ENCODE measurements around the gene ATP5PO. TPM values are rescaled to one million over a fixed set of nuclear protein-coding genes. Genes with fewer than 3 reads are reported as not detected.

The ATP5PO gene
- total RNA-seq, 1 experiment from 2014 or later = 264 TPM

DNA sequence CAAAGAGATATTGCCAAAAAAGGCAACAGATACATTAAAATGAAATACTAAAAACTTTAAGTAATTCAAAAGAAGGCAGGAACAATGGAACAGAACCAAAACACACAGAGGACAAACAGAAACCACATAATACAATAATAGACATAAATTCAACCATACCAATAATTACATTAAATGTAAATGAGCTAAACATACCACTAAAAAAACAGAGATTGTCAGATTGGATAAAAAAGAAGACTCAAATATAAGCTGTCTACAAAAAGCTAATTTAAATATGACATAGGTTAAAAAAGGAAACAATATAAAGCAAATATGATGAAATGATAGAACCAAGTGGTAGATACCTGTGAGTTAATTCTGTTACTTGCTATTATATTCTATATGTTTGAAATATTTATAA, 44.1 kb upstream of the ATP5PO start:
- Mint-ChIP-seq H3K27ac (no peak overlapping the region), H3K4me1 (no peaks in the 10 kb centered on the region), H3K27me3 (ENCODE audit: low read depth) (no peaks in the 10 kb centered on the region), H3K36me3 (peaks cover 38% of the 10 kb centered on the region), H3K9me3 (peaks cover 42% of the 10 kb centered on the region), H3K4me3 (no peak overlapping the region)
- POLR2A ChIA-PET = no interaction called here
- DNase-seq (ENCODE audit: low spot score) (no peak), ATAC-seq (no peak)
- TF ChIP-seq, protein P1, sequence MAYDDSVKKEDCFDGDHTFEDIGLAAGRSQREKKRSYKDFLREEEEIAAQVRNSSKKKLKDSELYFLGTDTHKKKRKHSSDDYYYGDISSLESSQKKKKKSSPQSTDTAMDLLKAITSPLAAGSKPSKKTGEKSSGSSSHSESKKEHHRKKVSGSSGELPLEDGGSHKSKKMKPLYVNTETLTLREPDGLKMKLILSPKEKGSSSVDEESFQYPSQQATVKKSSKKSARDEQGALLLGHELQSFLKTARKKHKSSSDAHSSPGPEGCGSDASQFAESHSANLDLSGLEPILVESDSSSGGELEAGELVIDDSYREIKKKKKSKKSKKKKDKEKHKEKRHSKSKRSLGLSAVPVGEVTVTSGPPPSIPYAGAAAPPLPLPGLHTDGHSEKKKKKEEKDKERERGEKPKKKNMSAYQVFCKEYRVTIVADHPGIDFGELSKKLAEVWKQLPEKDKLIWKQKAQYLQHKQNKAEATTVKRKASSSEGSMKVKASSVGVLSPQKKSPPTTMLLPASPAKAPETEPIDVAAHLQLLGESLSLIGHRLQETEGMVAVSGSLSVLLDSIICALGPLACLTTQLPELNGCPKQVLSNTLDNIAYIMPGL (CRISPR knock-in tag; IDR thresholded peaks at IDR 0.05) = no peak
- TF ChIP-seq MYBL2 (CRISPR knock-in tag; IDR thresholded peaks at IDR 0.05) (no peak), ZNF416 (CRISPR knock-in tag; IDR thresholded peaks at IDR 0.05) (no peak), IRF2 (CRISPR knock-in tag; IDR thresholded peaks at IDR 0.05; ENCODE audit: borderline replicate concordance, low read depth) (no peak), TCF7 (CRISPR knock-in tag; IDR thresholded peaks at IDR 0.05; ENCODE audit: low read depth) (no peak), JAZF1 (CRISPR knock-in tag; IDR thresholded peaks at IDR 0.05) (no peak), HMGA2 (CRISPR knock-in tag; IDR thresholded peaks at IDR 0.05) (no peak), CREB1 (CRISPR knock-in tag; IDR thresholded peaks at IDR 0.05) (no peak), SMAD3 (CRISPR knock-in tag; IDR thresholded peaks at IDR 0.05; ENCODE audit: borderline replicate concordance) (no peak)
- TF ChIP-seq, protein P2, sequence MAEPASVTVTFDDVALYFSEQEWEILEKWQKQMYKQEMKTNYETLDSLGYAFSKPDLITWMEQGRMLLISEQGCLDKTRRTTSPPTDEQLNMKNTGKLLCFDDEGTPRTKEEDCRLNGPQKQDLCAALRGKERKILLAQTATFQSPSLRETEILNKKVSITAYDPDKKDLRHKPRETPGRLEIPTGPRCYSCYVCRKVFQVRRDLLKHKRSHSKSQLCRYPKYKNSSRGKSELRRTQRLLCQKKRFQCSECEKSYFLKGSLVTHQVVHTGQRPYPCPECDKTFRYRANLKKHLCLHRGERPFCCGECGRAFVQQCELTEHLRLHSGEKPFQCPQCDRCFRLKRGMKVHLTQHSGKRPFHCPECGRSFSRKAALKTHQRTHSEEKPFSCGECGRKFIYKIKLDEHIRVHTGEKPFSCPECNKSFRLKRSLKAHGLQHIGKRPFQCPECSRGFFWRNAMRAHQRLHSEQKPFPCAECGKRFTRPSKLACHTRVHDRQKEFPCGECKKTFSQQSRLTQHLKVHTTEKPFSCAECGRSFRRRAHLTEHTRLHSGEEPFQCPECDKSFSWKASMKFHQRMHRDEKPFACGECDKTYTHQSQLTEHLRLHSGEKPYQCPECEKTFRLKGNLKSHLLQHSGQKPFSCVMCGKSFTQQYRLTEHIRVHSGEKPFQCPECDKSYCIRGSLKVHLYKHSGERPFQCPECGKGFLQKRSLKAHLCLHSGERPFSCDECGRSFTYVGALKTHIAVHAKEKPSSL (CRISPR knock-in tag; conservative IDR thresholded peaks at IDR 0.05) = no peak
- TF ChIP-seq, protein P3, sequence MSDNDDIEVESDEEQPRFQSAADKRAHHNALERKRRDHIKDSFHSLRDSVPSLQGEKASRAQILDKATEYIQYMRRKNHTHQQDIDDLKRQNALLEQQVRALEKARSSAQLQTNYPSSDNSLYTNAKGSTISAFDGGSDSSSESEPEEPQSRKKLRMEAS (CRISPR knock-in tag; IDR thresholded peaks at IDR 0.05) = no peak
- TF ChIP-seq, protein P4, sequence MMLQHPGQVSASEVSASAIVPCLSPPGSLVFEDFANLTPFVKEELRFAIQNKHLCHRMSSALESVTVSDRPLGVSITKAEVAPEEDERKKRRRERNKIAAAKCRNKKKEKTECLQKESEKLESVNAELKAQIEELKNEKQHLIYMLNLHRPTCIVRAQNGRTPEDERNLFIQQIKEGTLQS (CRISPR knock-in tag; conservative IDR thresholded peaks at IDR 0.05) = no peak
- TF ChIP-seq, protein P5, sequence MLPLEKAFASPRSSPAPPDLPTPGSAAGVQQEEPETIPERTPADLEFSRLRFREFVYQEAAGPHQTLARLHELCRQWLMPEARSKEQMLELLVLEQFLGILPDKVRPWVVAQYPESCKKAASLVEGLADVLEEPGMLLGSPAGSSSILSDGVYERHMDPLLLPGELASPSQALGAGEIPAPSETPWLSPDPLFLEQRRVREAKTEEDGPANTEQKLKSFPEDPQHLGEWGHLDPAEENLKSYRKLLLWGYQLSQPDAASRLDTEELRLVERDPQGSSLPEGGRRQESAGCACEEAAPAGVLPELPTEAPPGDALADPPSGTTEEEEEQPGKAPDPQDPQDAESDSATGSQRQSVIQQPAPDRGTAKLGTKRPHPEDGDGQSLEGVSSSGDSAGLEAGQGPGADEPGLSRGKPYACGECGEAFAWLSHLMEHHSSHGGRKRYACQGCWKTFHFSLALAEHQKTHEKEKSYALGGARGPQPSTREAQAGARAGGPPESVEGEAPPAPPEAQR (CRISPR knock-in tag; IDR thresholded peaks at IDR 0.05) = no peak
- CTCF ChIA-PET = no interaction called here

DNA sequence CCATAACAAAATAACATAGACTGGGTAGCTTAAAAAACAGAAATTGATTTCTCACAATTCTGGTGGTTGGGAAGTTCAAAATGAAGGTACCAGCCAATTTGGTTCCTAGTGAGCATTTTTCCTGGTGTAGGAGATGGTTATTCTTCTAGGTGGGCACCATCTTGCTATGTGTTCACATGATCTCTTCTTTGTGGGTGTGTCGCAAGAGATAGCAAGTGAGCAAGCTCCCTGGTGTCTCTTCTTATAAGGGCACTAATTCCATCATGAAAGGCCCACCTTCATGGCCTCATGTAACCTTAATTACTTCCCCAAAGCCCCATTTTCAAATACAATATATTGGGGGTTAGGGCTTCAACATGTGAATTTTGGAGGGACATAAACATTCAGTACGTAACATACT, 38.8 kb upstream of the ATP5PO start:
- CTCF ChIA-PET = no interaction called here

More for the DNA sequence above, 38.8 kb upstream of the ATP5PO start:
- POLR2A ChIA-PET = no interaction called here
- TF ChIP-seq, protein P6, sequence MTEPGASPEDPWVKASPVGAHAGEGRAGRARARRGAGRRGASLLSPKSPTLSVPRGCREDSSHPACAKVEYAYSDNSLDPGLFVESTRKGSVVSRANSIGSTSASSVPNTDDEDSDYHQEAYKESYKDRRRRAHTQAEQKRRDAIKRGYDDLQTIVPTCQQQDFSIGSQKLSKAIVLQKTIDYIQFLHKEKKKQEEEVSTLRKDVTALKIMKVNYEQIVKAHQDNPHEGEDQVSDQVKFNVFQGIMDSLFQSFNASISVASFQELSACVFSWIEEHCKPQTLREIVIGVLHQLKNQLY (CRISPR knock-in tag; IDR thresholded peaks at IDR 0.05) = no peak
- TF ChIP-seq, protein P7, sequence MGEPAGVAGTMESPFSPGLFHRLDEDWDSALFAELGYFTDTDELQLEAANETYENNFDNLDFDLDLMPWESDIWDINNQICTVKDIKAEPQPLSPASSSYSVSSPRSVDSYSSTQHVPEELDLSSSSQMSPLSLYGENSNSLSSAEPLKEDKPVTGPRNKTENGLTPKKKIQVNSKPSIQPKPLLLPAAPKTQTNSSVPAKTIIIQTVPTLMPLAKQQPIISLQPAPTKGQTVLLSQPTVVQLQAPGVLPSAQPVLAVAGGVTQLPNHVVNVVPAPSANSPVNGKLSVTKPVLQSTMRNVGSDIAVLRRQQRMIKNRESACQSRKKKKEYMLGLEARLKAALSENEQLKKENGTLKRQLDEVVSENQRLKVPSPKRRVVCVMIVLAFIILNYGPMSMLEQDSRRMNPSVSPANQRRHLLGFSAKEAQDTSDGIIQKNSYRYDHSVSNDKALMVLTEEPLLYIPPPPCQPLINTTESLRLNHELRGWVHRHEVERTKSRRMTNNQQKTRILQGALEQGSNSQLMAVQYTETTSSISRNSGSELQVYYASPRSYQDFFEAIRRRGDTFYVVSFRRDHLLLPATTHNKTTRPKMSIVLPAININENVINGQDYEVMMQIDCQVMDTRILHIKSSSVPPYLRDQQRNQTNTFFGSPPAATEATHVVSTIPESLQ (CRISPR knock-in tag; IDR thresholded peaks at IDR 0.05) = no peak
- TF ChIP-seq, protein P8, sequence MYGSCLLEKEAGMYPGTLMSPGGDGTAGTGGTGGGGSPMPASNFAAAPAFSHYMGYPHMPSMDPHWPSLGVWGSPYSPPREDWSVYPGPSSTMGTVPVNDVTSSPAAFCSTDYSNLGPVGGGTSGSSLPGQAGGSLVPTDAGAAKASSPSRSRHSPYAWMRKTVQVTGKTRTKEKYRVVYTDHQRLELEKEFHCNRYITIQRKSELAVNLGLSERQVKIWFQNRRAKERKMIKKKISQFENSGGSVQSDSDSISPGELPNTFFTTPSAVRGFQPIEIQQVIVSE (CRISPR knock-in tag; IDR thresholded peaks at IDR 0.05; ENCODE audit: borderline replicate concordance) = no peak
- ATAC-seq = no peak
- Mint-ChIP-seq H3K9me3 (peaks cover 18% of the 10 kb centered on the region), H3K36me3 (peaks cover 11% of the 10 kb centered on the region), H3K4me3 (no peak overlapping the region), H3K4me1 (peaks cover 1% of the 10 kb centered on the region), H3K27me3 (ENCODE audit: low read depth) (no peaks in the 10 kb centered on the region), H3K27ac (no peak overlapping the region)
- no peak for DNase-seq (ENCODE audit: low spot score)

Measured in WTC11 (cell line).